GM23248 (cell line): ENCODE measurements around the gene RWDD2A.

Experiments
- EZH2 ChIP-seq: fragments of 200-600 bp; sonication (generic); IDR thresholded peaks from 2 replicates; pipeline ENCODE4 v1.6.1; 2018; ENCODE audit warnings: antibody characterized with exemption, mild to moderate bottlenecking; ENCODE audit not compliant: insufficient read depth, poor library complexity, severe bottlenecking
- EZH2phosphoT487 ChIP-seq: fragments of 200-600 bp; sonication (generic); IDR thresholded peaks from 2 replicates; pipeline ENCODE4 v1.6.1; 2018; ENCODE audit warnings: antibody characterized with exemption, moderate library complexity, mild to moderate bottlenecking, low read depth; ENCODE audit not compliant: insufficient read depth

- TF ChIP-seq EZH2 (no peak), EZH2phosphoT487 (no peak)
Measured at GRCh38 chr6:83193747-83194566, 800 bp downstream of the RWDD2A start.
